K562 (cell line): ENCODE results near the gene TGFBR3L. TPM values are rescaled to one million over a fixed set of nuclear protein-coding genes. Genes with fewer than 3 reads are reported as not detected.
A peak's percentile ranks its signal among the peaks of the same experiment; 100 is the strongest.

Experiments
- ATAC-seq: fragments of 200-7000 bp; cut with Tn5 transposase; 3 replicates; pipeline ENCODE4 v1.9.1; 2020; ENCODE audit warnings: moderate library complexity
- BruUV-seq: library from RNA; stranded (reverse); fragments of 400-500 nt; replicated peaks from 2 replicates; lab custom pipeline; 2021; lab: Mats Ljungman, UMichigan
- CTCF ChIA-PET: fragments of 300-600 bp; formaldehyde crosslinking; extraction: SDS; loops from one replicate; lab custom pipeline; 2021; ENCODE audit warnings: low intra/inter-chr PET ratio; lab: Yijun Ruan, JAX
- POLR2A ChIA-PET: fragments of 300-600, 350-650 bp; sonication (Branson Sonifier 250); formaldehyde crosslinking; extraction: SDS; loops from one replicate; lab custom pipeline; 2021; ENCODE audit warnings: antibody characterized with exemption, inconsistent platforms; lab: Yijun Ruan, JAX
- DNase-seq, 4 experiments: peaks; one replicate each; pipeline versions ENCODE4 v3.0.0 to v3.0.0-alpha.2; 2011 to 2018; ENCODE audit warnings: low spot score in 3 of 4, mixed read lengths in 3 of 4; ENCODE audit errors: extremely low read depth in 1 of 4
- FAIRE-seq: peaks from 2 replicates; lab custom pipeline; 2011; peaks lifted over from hg19 to GRCh38; lab: Jason Lieb, UNC
- H2AFZ ChIP-seq: 2 replicates; pipeline ENCODE4 v1.6.0; 2011; ENCODE audit warnings: low read depth, low read length, control low read depth, inconsistent platforms
- H3K27ac ChIP-seq: fragments of 200-600 bp; 3 replicates; pipeline ENCODE4 v1.8.0; 2011; ENCODE audit warnings: low read depth, mild to moderate bottlenecking, control low read depth, inconsistent platforms, low read length, moderate library complexity, mixed read lengths; ENCODE audit errors: extremely low read depth
- H3K27me3 ChIP-seq, 2 experiments: fragments of 300-600 bp in 1 of 2; 2 replicates in 1 of 2; 3 replicates in 1 of 2; pipeline versions ENCODE4 v1.6.0 to v1.8.0; 2011; ENCODE audit warnings: inconsistent platforms in 2 of 2, low read length in 2 of 2, mild to moderate bottlenecking in 1 of 2, mixed read lengths in 1 of 2, moderate library complexity in 1 of 2; ENCODE audit not compliant: control insufficient read depth in 2 of 2, insufficient read depth in 2 of 2
- H3K36me3 ChIP-seq: fragments of 300-600 bp; 3 replicates; pipeline ENCODE4 v1.8.0; 2011; ENCODE audit warnings: mild to moderate bottlenecking, low read length, inconsistent platforms; ENCODE audit not compliant: control insufficient read depth, insufficient read depth
- H3K4me1 ChIP-seq, 2 experiments: fragments of 200-600 bp in 1 of 2; replicated peaks in 1 of 2; 2 replicates in 1 of 2; 3 replicates in 1 of 2; pipeline versions ENCODE4 v1.5.1 to v1.8.0; 2011; ENCODE audit warnings: inconsistent platforms in 2 of 2, low read length in 2 of 2, mild to moderate bottlenecking in 1 of 2, mixed read lengths in 1 of 2, moderate library complexity in 1 of 2; ENCODE audit not compliant: control insufficient read depth in 2 of 2, insufficient read depth in 2 of 2
- H3K4me2 ChIP-seq: 2 replicates; pipeline ENCODE4 v1.6.1; 2011; ENCODE audit warnings: low read length, control low read depth, inconsistent platforms, mixed read lengths; ENCODE audit not compliant: insufficient read depth
- H3K4me3 ChIP-seq: fragments of 200-600 bp; sonication (generic), shearing (Covaris generic); 2 replicates; pipeline ENCODE4 v1.5.1; 2016; ENCODE audit warnings: control low read depth, inconsistent platforms
- H3K79me2 ChIP-seq: fragments of 200-600 bp; 3 replicates; pipeline ENCODE4 v1.8.0; 2011; ENCODE audit warnings: low read length, inconsistent platforms; ENCODE audit not compliant: control insufficient read depth, insufficient read depth
- H3K9ac ChIP-seq, 2 experiments: 2 replicates each; pipeline versions ENCODE4 v1.6.0 to v1.6.1; 2011; ENCODE audit warnings: low read depth in 2 of 2, low read length in 2 of 2, control low read depth in 1 of 2, inconsistent platforms in 1 of 2, mild to moderate bottlenecking in 1 of 2, mixed read lengths in 1 of 2; ENCODE audit not compliant: insufficient read depth in 1 of 2
- H3K9me1 ChIP-seq: one replicate; pipeline ENCODE4 v1.6.0; 2011; ENCODE audit warnings: inconsistent platforms, mild to moderate bottlenecking, low read length, moderate library complexity; ENCODE audit not compliant: control insufficient read depth, insufficient read depth
- H3K9me3 ChIP-seq: replicated peaks from 2 replicates; pipeline ENCODE4 v1.5.1; 2011; ENCODE audit warnings: low read depth, low read length, inconsistent platforms; ENCODE audit not compliant: control insufficient read depth, insufficient read depth
- H4K20me1 ChIP-seq: replicated peaks from 2 replicates; pipeline ENCODE4 v1.6.1; 2011; ENCODE audit warnings: low read length, inconsistent platforms, mixed read lengths; ENCODE audit not compliant: control insufficient read depth, insufficient read depth
- CHD1 ChIP-seq: fragments of 200-600 bp; sonication (generic); IDR thresholded peaks from one replicate; pipeline ENCODE4 v1.6.1; 2012; ENCODE audit warnings: mild to moderate bottlenecking, moderate library complexity, low read length, inconsistent platforms
- CREM ChIP-seq: IDR thresholded peaks from 2 replicates; pipeline ENCODE4 v1.6.1; 2014; ENCODE audit warnings: antibody characterized with exemption, low read depth
- EGR1 ChIP-seq: fragments of 450-650 bp; conservative IDR thresholded peaks from 2 replicates; pipeline ENCODE4 v1.6.1; 2017; ENCODE audit warnings: mild to moderate bottlenecking
- FOXK2 ChIP-seq, 2 experiments: fragments of 450-650 bp; IDR thresholded peaks in 1 of 2; conservative IDR thresholded peaks in 1 of 2; 2 replicates each; pipeline ENCODE4 v1.6.1; 2016; ENCODE audit warnings: low read depth in 2 of 2, mild to moderate bottlenecking in 1 of 2
- PHF8 ChIP-seq: fragments of 200-600 bp; sonication (generic); IDR thresholded peaks from 2 replicates; pipeline ENCODE4 v1.6.1; 2012; ENCODE audit warnings: mixed run types, mild to moderate bottlenecking, inconsistent platforms, low read length, moderate library complexity, borderline replicate concordance
- USF1 ChIP-seq: sonication (generic); formaldehyde crosslinking; IDR thresholded peaks from 2 replicates; pipeline ENCODE4 v1.9.0; 2022; ENCODE audit warnings: mild to moderate bottlenecking, missing genetic modification reagents
- ZBTB1 ChIP-seq: sonication (generic); formaldehyde crosslinking; IDR thresholded peaks from 2 replicates; pipeline ENCODE4 v1.8.1; 2023; ENCODE audit warnings: missing genetic modification reagents, low read depth, mild to moderate bottlenecking, borderline replicate concordance
- ZBTB26 ChIP-seq: fragments of 450-650 bp; formaldehyde crosslinking; IDR thresholded peaks from 2 replicates; pipeline ENCODE4 v1.4.0; 2022; ENCODE audit warnings: missing genetic modification characterization
- ZNF280B ChIP-seq: fragments of 250-450 bp; sonication (Bioruptor Pico); IDR thresholded peaks from 2 replicates; pipeline ENCODE4 v1.5.1; 2021; ENCODE audit warnings: mild to moderate bottlenecking
- WGBS: fragments of 100-300 bp; shearing (Covaris generic); methylation state at CpG from one replicate; pipeline ENCODE4 v1.1.6; 2016; ENCODE audit warnings: low coverage, mixed read lengths; ENCODE audit not compliant: insufficient coverage; ENCODE audit errors: missing lambda C conversion rate; 5-methylcytosine and 5-hydroxymethylcytosine counted together
- in situ Hi-C: fragments of 300-500 bp; cut with MboI; formaldehyde crosslinking; loops from 4 replicates; pipeline ENCODE4 v1.15.0; 2018; ENCODE audit warnings: inconsistent platforms, mixed read lengths
- intact Hi-C: fragments of 100-400 bp; cut with micrococcal nuclease; formaldehyde crosslinking; loops from 2 replicates; pipeline ENCODE4 v1.14.2; 2022
- polyA plus RNA-seq, 8 experiments: library from polyadenylated mRNA; depleted of rRNA in 4 of 8; stranded (reverse) in 5 of 8; unstranded in 3 of 8; fragments of >200 nt; fragmentation: Nextera tagmentation in 2 of 8; fragmentation: Illumina TruSeq in 1 of 8; extraction: Ambion mirVana in 2 of 8; extraction: Trizol in 1 of 8; gene quantifications; 2 replicates each; pipeline versions ENCODE4 v1.2.1 to v1.2.3, GENCODE V29; 2011 to 2014; ENCODE audit warnings: inconsistent platforms in 1 of 8, missing spikeins in 1 of 8
- total RNA-seq, 7 experiments: library from RNA; depleted of rRNA in 6 of 7; stranded (reverse); fragments of >200 nt in 6 of 7; fragmentation: Illumina TruSeq in 2 of 7; extraction: Trizol in 2 of 7; gene quantifications; 2 replicates each; pipeline versions ENCODE4 v1.2.1 to v1.2.3, GENCODE V29; 2011 to 2021; ENCODE audit warnings: low replicate concordance in 1 of 7
- TF ChIP-seq, protein P1 (sequence below): conservative IDR thresholded peaks from 2 replicates; pipeline ENCODE4 v1.6.1; 2011; ENCODE audit warnings: low read depth, mild to moderate bottlenecking, low read length; ENCODE audit not compliant: control insufficient read depth
- TF ChIP-seq, protein P2 (sequence below): fragments of 450-650 bp; IDR thresholded peaks from 2 replicates; pipeline ENCODE4 v1.6.1; 2016; ENCODE audit warnings: borderline replicate concordance

TGFBR3L gene
- total and polyA plus RNA-seq, 9 of the 15 experiments (the other 6 are each of a cell fraction or from before 2014, with no cell fraction given): not detected

DNA sequence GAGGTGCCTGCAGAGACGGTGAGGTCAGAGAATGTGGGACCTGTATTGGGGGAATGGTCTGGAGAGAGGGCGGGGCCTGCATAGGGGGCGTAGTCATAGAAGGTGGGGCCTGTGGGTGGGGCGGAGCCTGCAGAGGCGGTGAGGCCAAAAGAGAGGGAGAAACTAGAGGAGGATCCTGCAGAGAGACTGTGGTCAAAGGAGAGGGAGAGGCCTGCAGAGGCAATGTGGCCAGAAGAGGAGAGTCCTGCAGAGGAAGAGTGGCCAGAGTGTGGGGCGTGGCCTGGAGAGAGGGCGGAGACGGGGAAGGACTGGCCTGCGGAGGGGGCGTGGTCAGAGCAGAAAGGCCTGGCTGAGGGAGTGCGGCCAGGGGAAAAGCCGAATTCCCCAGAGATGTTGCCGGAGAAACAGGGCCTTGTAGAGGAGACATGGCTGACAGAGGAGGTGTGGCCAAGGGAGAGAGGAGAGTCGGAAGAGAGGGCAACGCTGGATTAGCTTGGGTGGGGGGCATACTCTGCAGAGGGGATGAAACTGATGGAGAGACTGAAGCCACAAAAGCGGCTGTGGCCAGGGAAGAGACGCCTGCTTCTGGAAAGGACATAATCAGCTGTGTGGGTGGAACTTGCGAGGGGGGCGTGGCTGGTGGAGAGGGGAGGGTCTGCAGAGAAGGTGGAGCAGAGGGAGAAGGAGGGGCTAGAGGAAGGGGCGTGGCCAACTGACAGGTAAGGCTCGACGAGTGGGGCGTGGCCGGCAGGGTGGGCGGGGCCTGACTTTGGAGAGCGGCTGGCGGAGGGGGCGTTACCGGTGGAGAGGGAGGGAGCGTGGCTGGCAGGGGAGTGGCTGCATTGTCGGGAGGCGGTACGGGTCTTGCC, 43.0 kb upstream of the TGFBR3L start:
- Histone ChIP-seq H3K4me3 (peak overlapping the region; percentile 45), H2AFZ (peak overlapping the region; percentile 98), H3K36me3 (no peaks in the 10 kb centered on the region), H3K9ac (peak overlapping the region; percentile 47 to 84), H3K9me1 (no peaks in the 10 kb centered on the region), H3K9me3 (no peaks in the 10 kb centered on the region), H3K27ac (peak overlapping the region; percentile 81), H4K20me1 (peaks cover 13% of the 10 kb centered on the region), H3K27me3 (no peaks in the 10 kb centered on the region; a peak in 1 of 5 replicates), H3K4me2 (peak overlapping the region; percentile 97), H3K4me1 (peaks cover 10 to 78% of the 10 kb centered on the region in 2 experiments; a peak in 4 of 5 replicates), H3K79me2 (no peaks in the 10 kb centered on the region)
- POLR2A ChIA-PET: interaction anchor here (0.5 to 1.2 kb wide), 6 partner anchors 10 to 73 kb away, joined by 3 to 5 read pairs (median 4); partner anchors contain the start of gene MAP2K7
- CTCF ChIA-PET: interaction anchor here (0.7 to 1.0 kb wide), 2 partner anchors 31 to 303 kb away, joined by 3 read pairs; no protein-coding TSS in a partner anchor
- FAIRE-seq: no peak
- no TSS peak for BruUV-seq
- in situ Hi-C loops: no loop called here
- DNase-seq: peak; percentile 75 to 97 (median 84)
- 0% methylated on average over 26 of the region's 33 CpGs for WGBS
- intact Hi-C loops: loop anchor here (2.0 to 5.0 kb wide), 2 partner anchors 31 to 51 kb away; partner anchors contain the start of genes MAP2K7 and SNAPC2
- peak; percentile 52 for ATAC-seq
- TF ChIP-seq ZNF280B (no peak), ZBTB26 (CRISPR knock-in tag) (peak; percentile 18; the same call in 1 of the 2 replicates), PHF8 (0 out of 2 replicates have a peak, but pooled peaks have one; percentile 8), USF1 (CRISPR knock-in tag) (0 out of 2 replicates have a peak, but pooled peaks have one; percentile 7), CREM (peak; percentile 35; the same call in 1 of the 2 replicates), CHD1 (peak; percentile 57), EGR1 (peak; percentile 74), FOXK2 (conservative IDR thresholded peaks at IDR 0.05 in 1 of 2, IDR thresholded peaks at IDR 0.05 in 1 of 2; ENCODE audit: low read depth in 2 of 2) (peak in 1 of 2 experiments; percentile 47; a peak in 1 of 4 replicates), ZBTB1 (CRISPR knock-in tag) (0 out of 2 replicates have a peak, but pooled peaks have one; percentile 39)
- TF ChIP-seq, protein P1, sequence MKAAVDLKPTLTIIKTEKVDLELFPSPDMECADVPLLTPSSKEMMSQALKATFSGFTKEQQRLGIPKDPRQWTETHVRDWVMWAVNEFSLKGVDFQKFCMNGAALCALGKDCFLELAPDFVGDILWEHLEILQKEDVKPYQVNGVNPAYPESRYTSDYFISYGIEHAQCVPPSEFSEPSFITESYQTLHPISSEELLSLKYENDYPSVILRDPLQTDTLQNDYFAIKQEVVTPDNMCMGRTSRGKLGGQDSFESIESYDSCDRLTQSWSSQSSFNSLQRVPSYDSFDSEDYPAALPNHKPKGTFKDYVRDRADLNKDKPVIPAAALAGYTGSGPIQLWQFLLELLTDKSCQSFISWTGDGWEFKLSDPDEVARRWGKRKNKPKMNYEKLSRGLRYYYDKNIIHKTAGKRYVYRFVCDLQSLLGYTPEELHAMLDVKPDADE: no peak
- TF ChIP-seq, protein P2, sequence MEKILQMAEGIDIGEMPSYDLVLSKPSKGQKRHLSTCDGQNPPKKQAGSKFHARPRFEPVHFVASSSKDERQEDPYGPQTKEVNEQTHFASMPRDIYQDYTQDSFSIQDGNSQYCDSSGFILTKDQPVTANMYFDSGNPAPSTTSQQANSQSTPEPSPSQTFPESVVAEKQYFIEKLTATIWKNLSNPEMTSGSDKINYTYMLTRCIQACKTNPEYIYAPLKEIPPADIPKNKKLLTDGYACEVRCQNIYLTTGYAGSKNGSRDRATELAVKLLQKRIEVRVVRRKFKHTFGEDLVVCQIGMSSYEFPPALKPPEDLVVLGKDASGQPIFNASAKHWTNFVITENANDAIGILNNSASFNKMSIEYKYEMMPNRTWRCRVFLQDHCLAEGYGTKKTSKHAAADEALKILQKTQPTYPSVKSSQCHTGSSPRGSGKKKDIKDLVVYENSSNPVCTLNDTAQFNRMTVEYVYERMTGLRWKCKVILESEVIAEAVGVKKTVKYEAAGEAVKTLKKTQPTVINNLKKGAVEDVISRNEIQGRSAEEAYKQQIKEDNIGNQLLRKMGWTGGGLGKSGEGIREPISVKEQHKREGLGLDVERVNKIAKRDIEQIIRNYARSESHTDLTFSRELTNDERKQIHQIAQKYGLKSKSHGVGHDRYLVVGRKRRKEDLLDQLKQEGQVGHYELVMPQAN: peak; percentile 87
